Hypothalamus (tissue), 51 donors: ENCODE measurements around the gene USP7.
A peak's percentile ranks its signal among the peaks of the same experiment; 100 is the strongest.

Experiments
- DNase-seq, 51 donors: peaks; one replicate each; lab custom pipeline; 2025; lab: John Stamatoyannopoulos, UW

The USP7 gene

DNA sequence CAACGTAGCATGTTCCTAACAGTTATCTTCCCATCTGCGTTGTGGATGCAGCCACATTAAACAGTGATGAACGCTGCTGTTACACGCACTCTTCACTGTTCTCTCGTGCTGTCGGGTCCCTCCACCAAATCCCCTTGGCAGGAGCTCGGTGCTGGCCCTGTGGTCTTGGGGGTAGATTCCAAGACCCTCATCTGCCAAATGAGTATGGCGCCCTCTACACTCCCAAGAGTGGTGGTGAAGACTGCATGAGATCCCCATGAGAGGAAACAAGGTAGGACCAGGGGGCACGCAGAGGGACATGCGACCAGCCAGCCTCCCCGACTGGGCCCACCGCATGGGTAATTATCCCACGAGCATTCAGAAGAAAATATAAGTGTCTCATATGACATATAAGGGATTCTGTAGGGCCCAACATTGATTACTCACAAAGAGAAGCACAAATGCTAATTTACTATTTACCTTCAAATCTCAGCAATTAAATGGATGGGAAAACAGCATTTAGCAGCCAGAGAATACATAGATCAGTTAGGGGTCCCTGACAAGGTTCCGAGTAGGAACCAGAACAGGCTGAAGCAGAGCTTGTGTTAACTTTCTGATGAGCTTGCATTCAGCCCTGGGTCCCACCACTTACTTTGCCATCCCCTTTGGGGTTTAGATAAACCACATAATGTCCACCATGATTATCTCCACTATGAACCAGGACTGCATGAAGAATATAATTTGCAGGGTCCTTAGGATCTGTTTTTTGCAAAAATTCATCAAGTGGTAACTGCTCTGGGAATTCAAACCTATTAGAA is 57.7 kb downstream of the USP7 start:
- DNase-seq: no peak

DNA sequence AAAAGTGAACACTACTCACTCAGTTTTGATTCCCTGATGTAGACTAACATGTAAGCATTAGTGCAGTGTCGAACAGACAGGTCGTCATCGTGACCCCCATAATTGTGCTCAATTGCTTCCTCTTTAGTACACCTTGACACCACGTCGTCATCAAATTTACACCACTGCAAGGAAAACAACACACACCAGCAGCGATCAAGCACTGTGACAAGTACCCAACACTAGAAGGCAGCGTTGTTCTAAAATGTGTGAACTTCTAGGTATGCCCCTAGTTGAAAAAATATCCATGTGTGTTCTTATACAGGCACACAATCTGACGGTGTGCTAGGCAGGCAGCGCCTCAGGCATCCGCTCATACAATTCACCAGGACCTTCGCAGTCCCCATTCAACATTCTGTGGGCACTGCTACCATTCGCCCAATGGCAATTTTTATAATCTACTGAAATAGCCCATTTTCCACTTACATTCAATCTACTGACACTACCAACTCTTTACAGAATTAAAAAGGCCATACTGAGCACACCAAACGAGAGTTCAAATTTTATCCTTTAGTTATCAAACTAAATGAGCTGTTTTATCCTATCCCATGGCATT is 58.4 kb downstream of the USP7 start:
- DNase-seq: no peak

DNA sequence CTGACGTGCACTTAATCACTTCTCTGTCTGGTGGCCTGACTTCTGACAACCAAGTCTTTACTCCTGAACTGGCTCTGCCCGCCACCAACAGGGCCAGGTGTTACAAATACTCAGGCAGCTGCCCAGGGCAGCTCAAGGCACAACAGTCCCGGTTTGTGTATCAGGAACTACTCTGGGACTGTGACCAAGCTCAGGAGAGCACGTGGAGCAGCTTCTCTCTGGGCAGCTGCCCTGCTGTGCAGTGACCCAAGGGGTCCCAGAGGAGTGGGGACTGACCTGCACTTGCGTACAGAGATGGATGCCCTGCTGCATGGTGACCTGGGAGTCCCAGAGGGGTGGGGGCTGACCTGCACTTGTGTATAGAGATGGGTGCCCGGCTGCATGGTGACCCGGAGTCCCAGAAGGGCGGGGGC is 59.7 kb downstream of the USP7 start:
- no peak for DNase-seq

DNA sequence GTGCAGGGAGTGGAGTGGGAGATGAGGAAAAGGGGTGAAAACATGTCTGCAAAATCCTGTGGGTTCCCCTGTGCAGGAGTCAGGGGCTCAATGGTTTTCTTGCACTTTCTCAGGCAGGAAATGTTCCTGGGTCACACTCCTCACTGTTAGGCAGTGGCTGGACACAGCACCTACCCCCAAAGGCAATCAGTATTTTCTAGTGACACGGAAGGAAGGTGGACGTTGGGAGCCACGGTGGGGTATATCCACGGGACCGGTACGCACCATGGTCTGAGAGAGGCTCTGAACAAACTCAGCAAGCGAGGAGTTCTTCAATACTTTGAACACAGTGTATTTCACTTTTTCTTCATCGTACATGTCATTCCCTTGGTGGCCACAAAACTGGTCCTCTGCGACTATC is 60.7 kb downstream of the USP7 start:
- no peak for DNase-seq

DNA sequence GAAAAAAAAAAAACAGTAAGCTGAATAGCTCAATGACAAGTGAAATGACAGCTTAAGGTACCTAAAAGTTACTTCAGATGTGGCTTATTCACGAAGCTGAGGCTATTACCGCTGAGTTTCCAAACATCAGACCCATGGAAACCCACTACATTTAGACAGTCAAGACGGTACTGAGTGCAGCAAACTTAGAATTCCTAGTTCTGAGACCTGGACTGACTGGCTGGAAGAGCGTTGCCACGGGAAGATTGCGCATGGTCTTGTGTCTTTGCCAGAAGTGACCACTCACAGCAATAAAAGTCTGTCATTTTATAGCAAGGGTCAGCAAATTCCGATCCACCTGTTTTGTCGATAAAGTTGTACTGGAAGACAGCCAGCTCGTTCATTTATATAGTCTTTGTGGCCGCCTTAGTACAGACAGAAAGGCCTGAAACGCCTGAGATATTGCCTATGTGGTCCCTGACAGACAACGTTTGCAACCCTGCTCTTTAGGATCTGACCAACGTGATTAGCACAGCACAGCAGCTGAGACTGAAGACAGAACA is 62.3 kb downstream of the USP7 start:
- DNase-seq: no peak

DNA sequence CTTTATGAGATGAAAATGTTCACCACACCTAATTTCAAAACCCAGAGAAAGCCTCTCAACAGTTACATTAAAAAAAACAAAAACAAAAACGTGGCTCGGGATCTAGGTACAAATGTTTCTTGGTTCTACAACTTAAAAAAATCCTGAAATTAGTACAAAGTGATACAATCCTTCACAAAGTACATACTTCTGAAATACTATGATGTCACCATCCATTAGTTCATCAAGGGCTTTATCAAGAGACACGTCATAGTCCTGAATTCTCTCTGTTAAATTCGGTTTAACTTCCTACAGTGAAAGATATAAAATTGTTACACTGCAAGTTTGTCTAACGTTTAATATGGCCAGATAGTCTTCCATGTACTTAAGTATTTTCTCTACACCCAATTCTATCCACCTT is 63.4 kb downstream of the USP7 start:
- no peak for DNase-seq

DNA sequence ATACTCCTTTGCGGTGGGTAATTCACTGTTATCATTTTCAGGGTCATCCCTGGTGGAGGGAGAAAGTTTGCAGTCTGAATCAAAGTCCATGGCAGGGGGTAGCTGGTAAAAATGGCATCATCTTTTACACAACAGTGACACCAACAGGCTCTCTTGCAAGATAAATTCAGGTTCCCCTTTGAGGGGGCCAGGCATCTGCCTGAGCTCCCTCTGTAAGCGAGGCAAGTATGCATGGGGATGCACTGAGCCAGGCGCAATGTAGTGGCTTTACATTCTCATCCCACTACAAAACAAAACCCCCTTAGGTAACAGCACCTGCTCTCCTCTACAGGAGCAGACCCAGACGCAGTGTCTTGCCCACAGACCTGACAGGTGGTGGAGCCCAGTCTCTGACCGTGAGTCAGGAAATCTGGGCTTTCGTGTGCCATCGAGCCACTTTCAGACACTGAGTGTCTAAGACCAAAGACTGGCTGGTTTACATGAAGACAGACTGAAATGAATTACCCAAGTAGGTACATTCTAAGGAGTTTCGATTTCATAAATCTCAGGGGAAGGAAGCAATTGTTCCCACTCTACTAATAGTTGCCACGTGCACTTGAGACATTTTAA is 63.9 kb downstream of the USP7 start:
- DNase-seq: no peak

DNA sequence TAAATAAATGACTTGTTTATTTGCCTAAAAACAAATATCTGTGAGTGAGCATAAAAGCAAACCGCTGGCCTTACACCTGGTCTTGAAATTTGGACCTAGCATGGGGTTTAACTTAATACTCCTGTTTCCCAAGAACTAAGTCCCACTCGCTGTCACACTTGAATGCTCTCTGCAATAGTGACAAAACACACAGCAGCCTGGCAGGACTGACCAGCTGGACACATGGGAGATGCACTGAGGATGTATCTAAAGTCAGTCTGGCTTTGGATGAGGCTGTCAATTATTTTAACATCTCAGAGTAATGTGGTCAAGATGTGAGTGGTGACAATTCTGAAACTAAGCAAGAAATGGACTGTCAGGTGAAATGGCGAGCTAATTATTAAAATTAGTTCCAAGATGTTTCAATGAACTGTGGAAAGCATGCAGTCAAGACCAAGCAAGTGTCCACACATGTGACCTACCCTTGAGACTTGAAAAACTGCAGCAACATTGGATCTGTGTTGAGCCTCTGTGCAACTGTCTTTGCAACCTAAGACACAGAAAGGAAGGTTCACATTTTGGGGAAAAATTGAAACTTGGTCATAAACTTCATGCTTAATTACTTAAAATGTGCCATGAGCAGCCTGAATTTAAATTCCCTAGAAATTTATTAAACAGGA is 64.9 kb downstream of the USP7 start:
- DNase-seq: no peak

DNA sequence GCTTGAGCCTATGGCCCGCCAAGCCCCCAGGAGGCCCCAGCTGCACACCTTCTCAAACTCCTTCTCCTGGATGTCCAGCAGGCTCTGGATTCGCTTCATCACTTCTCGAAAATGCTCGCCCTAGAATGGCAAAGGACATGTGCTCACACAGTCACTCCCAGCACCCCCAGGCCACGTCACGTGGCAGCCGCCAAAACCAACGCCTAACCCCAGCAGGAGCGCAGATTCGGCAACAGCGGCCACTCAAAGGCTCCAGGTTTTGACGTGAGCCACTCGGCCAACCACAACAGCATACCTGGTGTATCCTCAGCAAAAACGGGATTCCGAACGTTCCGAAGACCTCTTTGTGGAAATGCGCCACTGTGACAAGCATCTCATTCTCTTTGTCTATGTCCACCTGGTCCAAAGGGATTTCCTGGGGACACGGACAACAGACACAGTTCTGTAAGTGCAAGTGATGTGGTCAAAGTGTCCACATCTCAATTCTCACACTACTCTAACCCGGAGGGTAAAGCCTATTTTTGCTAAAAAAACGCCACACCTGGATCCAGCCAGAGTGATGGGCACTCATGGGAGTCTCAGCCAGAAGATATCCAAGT is 68.9 kb downstream of the USP7 start:
- no peak for DNase-seq

DNA sequence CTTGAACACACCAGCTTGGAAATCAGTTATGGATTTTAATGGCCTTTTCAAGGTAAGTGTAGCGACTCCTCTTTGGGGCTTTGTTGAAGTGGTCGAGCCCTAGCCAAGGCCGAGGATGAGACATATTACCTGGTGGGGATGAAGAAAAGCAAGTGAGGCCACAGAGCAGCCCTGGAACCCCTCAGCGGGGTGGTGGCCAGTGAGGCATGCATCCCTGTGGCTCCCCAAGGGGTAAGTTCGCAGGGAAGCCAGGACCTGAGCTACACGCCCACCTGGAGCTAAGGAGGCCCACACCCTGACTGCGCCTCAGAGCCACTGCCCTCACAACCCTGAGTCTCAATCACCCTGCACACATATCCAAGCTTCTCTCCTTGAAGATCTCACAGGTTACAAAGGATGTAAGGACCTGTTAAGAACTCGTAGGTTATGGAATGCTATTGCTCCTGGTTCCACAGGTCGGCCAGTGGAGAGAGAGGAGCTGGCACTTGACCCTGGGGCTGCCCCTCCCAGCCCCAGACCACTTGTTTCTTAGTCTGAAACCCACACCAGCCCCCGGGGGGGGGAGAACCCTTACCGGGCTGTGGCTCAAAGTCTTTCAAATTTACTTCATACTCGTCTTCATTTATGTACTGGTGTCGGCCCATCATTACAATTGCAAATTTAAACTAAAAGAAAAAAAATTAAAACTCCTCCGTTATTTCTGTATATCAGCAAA is 69.6 kb downstream of the USP7 start:
- no peak for DNase-seq

DNA sequence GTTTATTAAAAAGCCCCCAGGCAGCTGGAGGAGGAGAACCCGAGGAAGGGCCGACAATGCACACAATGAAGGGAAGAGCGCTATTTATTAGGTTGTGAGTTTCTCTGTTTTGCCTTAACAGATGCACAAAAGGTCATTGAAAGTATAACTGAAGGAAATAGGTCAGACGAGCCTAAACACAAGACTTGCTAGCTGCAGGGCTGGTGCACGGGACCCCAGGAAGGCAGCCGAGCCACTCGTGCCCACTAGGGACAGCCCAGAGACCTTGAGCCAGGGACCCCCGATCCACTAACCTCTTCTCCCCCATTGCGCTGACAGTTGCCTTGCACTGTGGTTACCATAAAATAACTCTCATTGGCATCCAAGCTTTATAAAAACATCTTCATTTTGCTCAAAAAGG is 70.3 kb downstream of the USP7 start:
- no peak for DNase-seq

DNA sequence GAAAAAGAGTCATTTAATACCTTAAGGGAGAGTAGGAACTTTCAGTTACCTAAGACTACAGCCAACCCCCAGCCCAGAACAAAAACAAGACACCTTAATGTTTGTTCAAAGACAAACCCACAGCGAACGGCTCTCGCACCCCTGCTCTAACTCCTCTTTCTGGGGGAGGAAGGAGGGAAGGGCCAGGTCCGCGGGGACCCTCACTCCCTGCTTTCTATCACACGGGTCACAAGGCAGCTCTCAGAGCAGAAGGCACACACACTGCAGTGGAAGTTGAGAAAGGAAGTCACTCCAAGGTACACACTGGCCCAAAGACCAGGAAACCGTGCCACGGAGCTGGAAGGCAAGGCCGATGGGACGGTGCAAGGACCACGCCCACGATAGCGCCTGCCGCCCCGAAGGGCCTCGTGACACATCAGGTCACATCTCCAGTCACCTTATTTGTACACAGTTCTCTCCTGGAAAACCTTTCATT is 71.6 kb downstream of the USP7 start:
- DNase-seq: no peak

DNA sequence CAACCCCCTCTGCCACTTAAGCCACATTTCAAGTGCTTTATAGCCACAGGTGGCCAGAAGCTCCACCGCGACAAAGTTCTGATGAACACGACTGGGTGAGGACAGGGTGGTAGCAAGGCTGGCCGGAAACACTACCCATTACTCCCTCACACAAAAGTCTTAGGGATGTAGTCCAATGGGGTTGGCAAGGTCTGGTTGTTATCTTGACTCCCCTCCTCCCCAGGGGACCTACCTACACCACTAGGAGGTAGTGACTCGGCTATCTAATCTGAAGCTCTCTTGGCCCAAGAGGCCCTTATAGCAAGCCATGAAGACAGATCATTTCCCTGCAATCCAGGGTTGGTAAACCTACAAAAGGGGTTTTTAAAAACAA is 73.2 kb downstream of the USP7 start:
- no peak for DNase-seq

DNA sequence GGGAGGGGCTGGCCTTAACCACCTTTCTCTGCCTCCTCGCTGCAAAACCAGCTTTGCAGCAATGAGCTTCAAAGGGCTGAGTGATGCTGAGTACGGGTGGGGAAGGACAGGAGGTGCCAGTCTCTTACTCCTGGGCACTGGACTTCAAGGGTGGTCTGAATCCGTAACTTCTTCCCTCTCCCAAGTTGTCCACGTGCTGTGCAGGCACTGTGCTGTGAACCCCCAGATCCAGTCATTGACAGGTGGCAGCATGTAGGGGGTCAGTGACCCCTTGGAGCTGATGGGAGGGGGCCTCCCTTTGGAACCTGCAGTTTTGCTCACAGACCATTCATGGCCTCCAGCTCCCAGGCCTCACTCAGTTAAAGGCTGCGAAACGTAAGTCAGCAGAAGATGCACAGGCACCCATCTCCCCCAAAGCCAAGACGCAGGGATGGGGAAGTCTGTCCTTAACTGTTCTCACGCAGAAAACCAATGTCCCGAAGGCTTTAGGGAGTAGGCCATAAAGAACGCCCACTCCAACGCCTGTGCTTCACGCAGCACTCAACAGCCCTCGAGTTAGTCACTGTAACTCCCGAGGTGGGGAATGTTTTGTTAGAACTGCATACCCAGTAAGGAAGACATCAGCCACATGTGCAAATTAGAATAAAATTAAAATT is 73.7 kb downstream of the USP7 start:
- peak in 1 of 51 donors; percentile 34 for DNase-seq

DNA sequence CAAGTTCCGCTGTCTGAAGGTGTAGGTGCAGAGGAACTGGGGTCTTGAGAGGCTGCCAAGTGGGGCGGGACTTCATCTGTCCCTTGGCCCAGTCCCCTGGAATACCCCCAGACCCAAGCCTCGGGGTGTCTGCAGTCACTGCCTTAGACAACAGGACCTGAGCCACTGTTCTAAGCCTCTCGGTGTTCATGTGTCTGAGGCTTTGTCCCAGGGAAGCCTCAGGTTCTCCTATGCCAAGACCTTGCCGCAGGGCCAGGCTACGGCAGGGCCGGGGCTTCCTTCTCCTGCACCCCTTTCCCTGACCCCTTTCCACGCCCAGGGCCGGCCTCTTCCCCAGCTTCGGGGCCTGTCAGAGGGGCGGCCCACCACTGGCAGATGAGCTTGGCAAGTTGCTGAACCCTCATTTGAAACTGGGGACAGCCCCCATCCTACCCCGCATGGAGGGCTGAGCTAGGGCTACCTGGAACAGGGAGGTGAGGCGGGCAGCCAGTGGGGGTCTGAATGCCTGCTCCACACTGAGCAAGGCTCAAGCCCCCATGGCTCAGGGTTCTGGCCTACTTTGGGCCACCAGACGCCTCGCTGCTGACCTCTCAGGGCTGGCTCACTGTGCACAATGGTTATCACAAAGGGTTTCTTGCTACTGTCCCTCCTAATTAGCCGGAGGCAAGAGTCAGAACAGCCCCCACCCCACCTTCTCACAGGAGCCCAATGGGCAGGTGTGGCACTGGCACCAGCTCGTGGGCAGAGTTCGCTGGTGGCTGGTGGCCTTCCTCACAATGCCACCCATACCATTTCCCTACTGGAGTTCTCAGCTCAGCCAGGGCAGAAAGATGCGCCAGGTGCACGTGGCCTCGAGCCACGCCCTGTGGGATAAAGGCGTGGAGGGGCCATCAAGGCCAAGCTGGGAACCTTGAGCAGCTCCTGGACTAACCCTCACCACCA is 74.5 kb downstream of the USP7 start:
- no peak for DNase-seq

DNA sequence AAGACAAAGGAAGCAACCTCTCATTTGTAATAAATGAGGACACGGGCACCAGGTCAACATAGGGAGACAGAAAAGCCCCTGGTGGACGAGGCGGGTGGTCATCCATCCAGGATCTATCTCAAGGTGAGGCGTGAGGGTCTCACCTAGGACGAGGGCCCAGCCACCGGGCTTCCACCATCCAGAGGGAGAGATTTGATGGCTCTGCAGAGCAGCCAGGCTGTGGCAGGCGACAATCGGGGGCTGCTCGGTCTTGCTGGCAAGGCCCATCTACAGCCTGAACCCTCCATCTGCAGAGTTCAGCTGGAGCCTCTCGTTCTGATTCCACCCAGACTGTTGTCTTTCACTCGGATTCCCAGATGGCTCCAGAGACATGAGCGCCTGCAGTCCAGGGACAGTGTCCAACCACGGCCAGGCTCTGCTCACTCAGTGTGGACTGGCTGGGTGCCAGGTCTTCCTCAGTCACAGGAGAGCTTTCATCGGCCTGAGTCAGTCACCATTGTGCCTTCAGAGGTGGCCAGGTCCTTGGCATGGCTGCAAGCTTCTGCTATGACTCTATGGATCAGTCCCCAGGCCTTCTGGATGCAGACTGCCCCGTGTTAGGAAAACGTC is 75.7 kb downstream of the USP7 start:
- peak in 46 of 51 donors; percentile 9 to 92 (median 58) for DNase-seq

DNA sequence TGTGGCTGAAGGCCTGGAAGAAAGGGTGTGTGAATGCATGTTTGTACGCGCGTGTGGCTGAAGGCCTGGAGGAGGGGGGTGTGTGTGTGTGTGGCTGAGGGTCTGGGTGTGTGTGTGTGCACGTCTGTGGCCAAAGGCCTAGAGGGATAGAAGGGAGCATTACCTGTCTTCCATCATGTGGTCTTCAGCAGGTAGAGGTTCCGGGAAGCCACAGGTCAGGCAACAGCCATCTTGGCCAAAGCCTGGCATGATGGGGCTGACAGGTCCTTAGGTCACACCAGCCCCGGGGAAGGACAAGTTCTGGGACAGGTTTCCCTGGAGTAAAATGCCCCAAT is 76.3 kb downstream of the USP7 start:
- no peak for DNase-seq
